H1 (cell line): ENCODE data around the gene MCMBP. TPM values are rescaled to one million over a fixed set of nuclear protein-coding genes. Genes with fewer than 3 reads are reported as not detected.
"Not testable (repeated sequence)": the region's sequence is repeated elsewhere in the genome, so short reads cannot be mapped to it uniquely, and the experiment has no call there.

ENCODE experiments used
- CTCF ChIA-PET: fragments of 300-600 bp; sonication (Branson Sonifier 250); formaldehyde crosslinking; loops from one replicate; lab custom pipeline; 2021; ENCODE audit not compliant: partially characterized antibody; lab: Charles Lee
- POLR2A ChIA-PET: fragments of 300-600 bp; sonication (Branson Sonifier 250); formaldehyde crosslinking; loops from one replicate; lab custom pipeline; 2021; ENCODE audit warnings: inconsistent platforms; ENCODE audit not compliant: partially characterized antibody; lab: Charles Lee
- DNase-seq, 2 experiments: peaks; one replicate each; pipeline versions ENCODE4 v3.0.0 to v3.0.0-alpha.2; 2010 to 2022; ENCODE audit warnings: low spot score in 2 of 2, low read depth in 1 of 2, mixed read lengths in 1 of 2
- FAIRE-seq: peaks from 2 replicates; lab custom pipeline; 2011; peaks lifted over from hg19 to GRCh38; lab: Jason Lieb, UNC
- H2AFZ ChIP-seq: 2 replicates; pipeline ENCODE4 v1.8.1; 2012; ENCODE audit warnings: low read length, inconsistent platforms
- H2AK5ac ChIP-seq: 2 replicates; pipeline ENCODE4 v1.6.1; 2013; ENCODE audit warnings: low read depth, low read length
- H2BK120ac ChIP-seq: replicated peaks from 2 replicates; pipeline ENCODE3; 2013; ENCODE audit warnings: low read depth, low read length, inconsistent platforms
- H2BK12ac ChIP-seq: 2 replicates; pipeline ENCODE4 v1.6.1; 2013; ENCODE audit warnings: low read depth, low read length
- H2BK15ac ChIP-seq: 2 replicates; pipeline ENCODE4 v1.6.1; 2013; ENCODE audit warnings: low read length
- H2BK20ac ChIP-seq: 2 replicates; pipeline ENCODE4 v1.6.1; 2013; ENCODE audit warnings: low read length
- H2BK5ac ChIP-seq: 2 replicates; pipeline ENCODE4 v1.6.1; 2013; ENCODE audit warnings: low read depth, low read length
- H3K14ac ChIP-seq: 2 replicates; pipeline ENCODE4 v1.6.1; 2013; ENCODE audit warnings: inconsistent platforms; ENCODE audit not compliant: insufficient read length
- H3K18ac ChIP-seq: 2 replicates; pipeline ENCODE4 v1.6.1; 2013; ENCODE audit warnings: low read length; ENCODE audit errors: extremely low read depth
- H3K23ac ChIP-seq: 2 replicates; pipeline ENCODE4 v1.6.1; 2013; ENCODE audit warnings: inconsistent platforms; ENCODE audit not compliant: insufficient read length
- H3K23me2 ChIP-seq: 2 replicates; pipeline ENCODE4 v1.6.1; 2013; ENCODE audit warnings: low read depth, low read length
- H3K27ac ChIP-seq: 2 replicates; pipeline ENCODE4 v1.6.1; 2011; ENCODE audit warnings: low read depth, low read length, inconsistent platforms
- H3K27me3 ChIP-seq, 4 experiments: replicated peaks in 1 of 4; 1 replicate in 1 of 4; 2 replicates in 3 of 4; pipeline versions ENCODE4 v1.6.1 to v1.8.1; 2011 to 2013; ENCODE audit warnings: low read length in 3 of 4, mild to moderate bottlenecking in 3 of 4, inconsistent platforms in 2 of 4, mixed read lengths in 2 of 4, moderate library complexity in 1 of 4; ENCODE audit not compliant: control insufficient read depth in 3 of 4, insufficient read depth in 3 of 4; ENCODE audit errors: extremely low read depth in 1 of 4
- H3K36me3 ChIP-seq, 4 experiments: 2 replicates each; pipeline versions ENCODE4 v1.6.1 to v1.8.1; 2011 to 2013; ENCODE audit warnings: mild to moderate bottlenecking in 4 of 4, low read length in 3 of 4, moderate library complexity in 2 of 4, control low read depth in 1 of 4, inconsistent platforms in 1 of 4; ENCODE audit not compliant: insufficient read depth in 4 of 4, control insufficient read depth in 2 of 4
- H3K4ac ChIP-seq: replicated peaks from 2 replicates; pipeline ENCODE3; 2013; ENCODE audit warnings: low read length, low read depth, mixed read lengths, inconsistent platforms; ENCODE audit not compliant: insufficient read length
- H3K4me1 ChIP-seq, 4 experiments: replicated peaks in 1 of 4; 1 replicate in 1 of 4; 2 replicates in 3 of 4; pipeline versions ENCODE4 v1.6.1 to v1.8.1; 2011 to 2013; ENCODE audit warnings: low read length in 3 of 4, inconsistent platforms in 2 of 4, mixed read lengths in 1 of 4; ENCODE audit not compliant: insufficient read depth in 4 of 4, control insufficient read depth in 3 of 4
- H3K4me2 ChIP-seq, 2 experiments: 2 replicates each; pipeline versions ENCODE4 v1.6.1 to v1.8.1; 2011 to 2013; ENCODE audit warnings: low read depth in 2 of 2, low read length in 2 of 2, control low read depth in 1 of 2, inconsistent platforms in 1 of 2, mild to moderate bottlenecking in 1 of 2; ENCODE audit not compliant: insufficient read depth in 1 of 2
- H3K4me3 ChIP-seq, 4 experiments: fragments of 200-600, 300-600 bp in 1 of 4; sonication (generic), shearing (Covaris generic), sonication (Bioruptor Twin) in 1 of 4; 2 replicates each; pipeline versions ENCODE4 v1.5.1 to v1.8.1; 2011 to 2016; ENCODE audit warnings: low read length in 4 of 4, low read depth in 3 of 4, control low read depth in 2 of 4, inconsistent platforms in 2 of 4, mild to moderate bottlenecking in 2 of 4, mixed read lengths in 1 of 4, moderate library complexity in 1 of 4; ENCODE audit not compliant: insufficient read depth in 2 of 4; ENCODE audit errors: extremely low read depth in 1 of 4
- H3K56ac ChIP-seq: replicated peaks from 2 replicates; pipeline ENCODE3; 2013; ENCODE audit warnings: low read depth, mild to moderate bottlenecking, mixed read lengths, low read length, inconsistent platforms; ENCODE audit not compliant: insufficient read length
- H3K79me1 ChIP-seq: 2 replicates; pipeline ENCODE4 v1.6.1; 2013; ENCODE audit warnings: low read depth, low read length, control low read depth
- H3K79me2 ChIP-seq, 2 experiments: 2 replicates each; pipeline versions ENCODE4 v1.6.1 to v1.8.1; 2012 to 2013; ENCODE audit warnings: low read length in 2 of 2, mild to moderate bottlenecking in 2 of 2, inconsistent platforms in 1 of 2; ENCODE audit not compliant: insufficient read depth in 2 of 2, control insufficient read depth in 1 of 2
- H3K9ac ChIP-seq, 4 experiments: replicated peaks in 1 of 4; 1 replicate in 1 of 4; 2 replicates in 3 of 4; pipeline versions ENCODE4 v1.6.1 to v1.8.1; 2011 to 2013; ENCODE audit warnings: low read depth in 3 of 4, low read length in 3 of 4, control low read depth in 2 of 4, mild to moderate bottlenecking in 2 of 4, moderate library complexity in 2 of 4, inconsistent platforms in 1 of 4; ENCODE audit errors: extremely low read depth in 1 of 4
- H3K9me3 ChIP-seq, 2 experiments: 2 replicates each; pipeline versions ENCODE4 v1.6.1 to v1.8.1; 2012 to 2013; ENCODE audit warnings: mild to moderate bottlenecking in 2 of 2, moderate library complexity in 2 of 2, control low read depth in 1 of 2, inconsistent platforms in 1 of 2, low read depth in 1 of 2, low read length in 1 of 2, mixed read lengths in 1 of 2; ENCODE audit not compliant: insufficient read depth in 2 of 2
- H4K20me1 ChIP-seq, 2 experiments: replicated peaks in 1 of 2; 2 replicates each; pipeline versions ENCODE3 to v1.8.1; 2011 to 2013; ENCODE audit warnings: inconsistent platforms in 2 of 2, low read length in 2 of 2, mild to moderate bottlenecking in 1 of 2; ENCODE audit not compliant: insufficient read depth in 2 of 2, control insufficient read depth in 1 of 2
- H4K5ac ChIP-seq: 2 replicates; pipeline ENCODE4 v1.6.1; 2013; ENCODE audit warnings: low read length, low read depth, mixed read lengths, inconsistent platforms; ENCODE audit not compliant: insufficient read length
- H4K8ac ChIP-seq: 2 replicates; pipeline ENCODE4 v1.8.0; 2013; ENCODE audit warnings: mild to moderate bottlenecking, moderate library complexity, low read length, inconsistent platforms; ENCODE audit not compliant: insufficient read depth; ENCODE audit errors: extremely low read depth
- H4K91ac ChIP-seq: replicated peaks from 2 replicates; pipeline ENCODE3; 2013; ENCODE audit warnings: low read length, mixed read lengths, inconsistent platforms; ENCODE audit not compliant: insufficient read length
- WGBS, 2 experiments: shearing (Covaris generic) in 1 of 2; methylation state at CpG; one replicate each; pipeline versions ENCODE4 v1.1.6 to v1.1.7; 2013 to 2015; ENCODE audit warnings: low lambda C conversion rate in 2 of 2, mixed read lengths in 2 of 2, inconsistent platforms in 1 of 2, low coverage in 1 of 2, missing lambda C conversion rate in 1 of 2; ENCODE audit not compliant: insufficient replicate concordance in 2 of 2, insufficient coverage in 1 of 2, insufficient read length in 1 of 2; ENCODE audit errors: extremely low coverage in 1 of 2, missing lambda C conversion rate in 1 of 2; 5-methylcytosine and 5-hydroxymethylcytosine counted together
- polyA plus RNA-seq, 7 experiments: library from polyadenylated mRNA; depleted of rRNA in 3 of 7; stranded (reverse) in 5 of 7; unstranded in 2 of 7; fragments of >200 nt in 5 of 7; fragments of 200-250 nt in 2 of 7; gene quantifications; 1 replicate in 5 of 7; 2 replicates in 1 of 7; 4 replicates in 1 of 7; pipeline versions ENCODE4 v1.2.1 to v1.2.3, GENCODE V29; 2011 to 2013; ENCODE audit warnings: missing spikeins in 2 of 7, mixed read lengths in 2 of 7
- total RNA-seq: library from RNA; stranded (reverse); fragmentation: NEBNext Ultra II Directional; extraction: Animal tissue kit (Norgen Biotek cat#: 25700); gene quantifications from 2 replicates; pipeline ENCODE4 v1.2.1, GENCODE V29; 2021

MCMBP gene
- total and polyA plus RNA-seq, 2 of the 8 experiments (the other 6 are each of a cell fraction or from before 2014, with no cell fraction given): 67.3 to 81.7 TPM

GRCh38 chr10:119883901-119884611 is 11.4 kb upstream of the MCMBP start:
- not testable (repeated sequence) for H4K20me1 ChIP-seq, H3K27ac ChIP-seq, H3K27me3 ChIP-seq, H2BK5ac ChIP-seq, H3K79me2 ChIP-seq, H3K4me1 ChIP-seq, DNase-seq, H3K23me2 ChIP-seq, H3K14ac ChIP-seq, H4K8ac ChIP-seq, H3K9ac ChIP-seq, H3K18ac ChIP-seq, H3K4ac ChIP-seq, H2BK12ac ChIP-seq, H3K9me3 ChIP-seq, H4K91ac ChIP-seq, H3K4me2 ChIP-seq, H2BK20ac ChIP-seq, H2AFZ ChIP-seq, H3K79me1 ChIP-seq, H2BK120ac ChIP-seq, H4K5ac ChIP-seq, H3K4me3 ChIP-seq, H2AK5ac ChIP-seq, FAIRE-seq, H2BK15ac ChIP-seq, H3K36me3 ChIP-seq, H3K56ac ChIP-seq, H3K23ac ChIP-seq
- CTCF ChIA-PET: interaction anchor here (1.2 to 2.3 kb wide), 4 partner anchors 11 to 198 kb away, joined by 3 to 7 read pairs (median 4); partner anchors contain the start of gene MCMBP
- POLR2A ChIA-PET: interaction anchor here (0.8 to 3.5 kb wide), 6 partner anchors 9 to 197 kb away, joined by 3 to 16 read pairs (median 4); partner anchors contain the start of genes MCMBP and SEC23IP
- 84% methylated on average over 11 of the region's 11 CpGs; no CpG with 5 or more reads in 1 of the 2 experiments for WGBS, 2 experiments
